DMS53 treated with DMSO at 0.1 percent for 48 hours (cell line): ENCODE results near the gene UCP3.
A peak's percentile ranks its signal among the peaks of the same experiment; 100 is the strongest.

Experiments
- DNase-seq: peaks from one replicate; lab custom pipeline; 2025; ENCODE audit not compliant: unreplicated experiment; lab: John Stamatoyannopoulos, UW

Gene UCP3

DNA sequence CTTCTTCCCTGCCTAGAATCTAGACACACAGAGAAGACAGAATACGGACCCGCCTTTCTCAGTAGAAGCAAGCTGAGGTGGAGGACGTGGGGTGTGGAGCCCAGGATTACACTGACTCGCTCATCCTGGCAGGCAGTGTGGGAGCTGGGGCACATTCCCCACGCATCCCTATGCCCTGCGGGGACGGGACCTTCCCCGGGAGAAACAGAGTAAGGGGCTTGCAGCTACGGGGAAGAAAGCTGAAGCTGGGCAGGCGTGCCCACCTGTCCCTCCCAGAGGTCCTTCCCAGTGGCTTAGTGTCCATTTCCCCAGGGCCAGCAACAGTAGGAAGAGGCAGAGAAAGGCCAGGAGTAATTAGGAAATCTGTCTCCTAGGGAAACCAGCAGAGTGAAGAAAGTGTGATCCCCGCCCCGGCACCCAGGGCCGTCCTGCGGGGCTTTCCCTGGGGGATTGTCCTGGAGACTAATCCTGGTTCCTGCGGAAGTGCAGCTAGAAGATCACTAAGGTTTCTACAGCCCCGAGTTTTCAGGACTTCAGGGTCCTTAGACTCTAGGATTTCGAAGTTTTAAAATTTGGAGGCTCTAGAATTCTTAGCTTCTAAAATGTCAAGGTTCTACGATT is 50.3 kb downstream of the UCP3 start:
- no peak for DNase-seq

DNA sequence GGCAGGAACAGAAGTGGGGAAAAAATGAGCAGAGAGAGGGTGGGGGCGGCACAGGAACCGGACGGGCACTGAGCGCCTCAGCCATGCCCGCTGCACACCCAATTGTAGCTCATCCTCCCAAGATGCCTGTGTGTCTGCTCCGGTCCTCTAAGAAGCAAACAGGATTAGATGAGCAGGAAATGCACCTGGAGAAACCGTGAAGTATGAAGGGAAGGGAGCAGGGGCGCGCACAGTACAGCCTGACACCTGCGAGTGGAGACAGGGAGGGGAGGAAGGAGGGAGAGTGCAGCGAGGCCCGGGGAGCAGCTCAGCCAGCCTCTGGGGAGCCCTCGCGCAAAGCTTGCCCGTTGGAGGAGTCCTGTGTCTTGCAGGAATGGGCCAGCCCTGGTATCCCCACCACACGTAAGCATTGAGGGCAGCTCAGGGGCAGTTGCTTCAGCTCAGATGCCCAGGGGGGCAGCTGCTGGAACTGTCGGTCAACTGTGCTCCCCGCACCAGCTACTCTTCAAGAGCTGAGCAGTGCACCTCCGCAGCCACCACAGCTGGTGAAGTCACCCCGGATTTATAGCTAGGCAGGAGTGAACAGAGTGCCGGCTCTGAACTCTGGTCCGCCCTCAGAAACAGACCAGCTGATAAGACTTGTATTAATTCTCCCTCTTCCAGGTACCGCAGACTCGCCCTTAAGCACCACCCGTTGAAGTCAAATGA is 51.1 kb downstream of the UCP3 start:
- DNase-seq = no peak

GRCh38 chr11:73956876-73957653 is 51.8 kb downstream of the UCP3 start:
- no peak for DNase-seq

DNA sequence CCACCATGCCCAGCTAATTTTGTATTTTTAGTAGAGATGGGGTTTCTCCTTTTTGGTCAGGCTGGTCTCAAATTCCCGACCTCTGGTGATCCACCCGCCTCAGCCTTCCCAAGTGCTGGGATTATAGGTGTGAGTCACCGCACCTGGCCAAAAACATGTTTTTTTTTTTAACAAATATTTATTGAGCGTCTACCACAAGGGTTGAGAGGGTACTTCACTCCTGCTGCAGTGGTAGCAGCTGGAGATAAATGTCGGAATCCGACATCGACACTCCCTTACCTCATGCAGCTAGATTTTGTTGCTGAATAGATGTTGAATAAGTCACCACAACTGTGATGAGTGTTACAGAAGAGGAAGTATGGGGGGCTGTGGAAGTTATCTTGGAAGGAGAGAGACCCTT is 57.1 kb downstream of the UCP3 start:
- DNase-seq = peak; percentile 100

DNA sequence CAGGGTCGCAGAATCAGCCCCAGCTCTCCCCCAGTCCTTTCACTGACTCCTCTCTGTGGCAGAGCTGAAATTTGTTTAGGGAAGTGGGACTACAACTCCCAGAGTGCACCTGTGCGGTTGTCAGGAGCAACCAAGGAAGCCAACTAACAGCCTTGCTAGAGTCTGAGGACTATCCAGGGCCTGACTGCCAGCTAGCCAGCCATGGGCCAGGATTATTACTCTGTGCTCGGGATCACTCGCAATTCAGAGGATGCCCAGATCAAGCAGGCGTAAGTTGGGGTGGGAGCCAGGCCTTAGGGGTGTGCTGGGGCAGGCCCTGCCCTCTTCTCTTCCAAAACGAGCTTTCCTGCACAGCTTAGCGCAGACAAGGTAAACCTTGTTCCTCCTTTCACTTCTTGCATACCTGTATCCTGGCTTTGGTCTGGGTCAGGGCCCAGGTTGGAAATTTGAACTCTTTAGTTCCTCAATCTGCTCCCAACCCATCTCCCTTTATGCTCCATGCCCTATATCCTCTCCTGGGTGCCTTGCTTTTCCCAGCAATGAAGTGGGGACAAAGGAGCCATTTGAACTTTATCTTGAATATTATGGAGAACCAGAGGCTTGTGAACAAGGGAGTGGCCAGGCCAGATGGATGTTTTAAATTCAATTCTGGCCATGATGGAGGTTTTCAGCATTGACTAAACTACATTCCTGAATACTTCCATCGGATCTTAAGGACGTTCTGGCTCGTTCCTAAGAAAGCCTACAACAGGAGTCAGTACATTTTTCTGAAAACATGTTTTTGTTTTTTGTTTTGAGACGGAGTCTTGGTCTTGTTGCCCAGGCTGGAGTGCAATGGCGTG is 57.8 kb downstream of the UCP3 start, which contains the start of gene DNAJB13:
Gene DNAJB13, plus strand, starts transcription at position 158 of the 842 bp plus-strand sequence. Its CDS starts 44 bp downstream, at position 202.
- DNase-seq = peak; percentile 96
